GM21423 (cell line): ENCODE results near the gene DNHD1.

Experiments used
- ATAC-seq: cut with Tn5 transposase; IDR thresholded peaks from one replicate; pipeline ENCODE4 v1.9.1; 2021; ENCODE audit warnings: mild to moderate bottlenecking, moderate library complexity; ENCODE audit not compliant: unreplicated experiment

Gene DNHD1

GRCh38 chr11:6531267-6531752 is 34.2 kb downstream of the DNHD1 start:
- no peak for ATAC-seq

- no peak for ATAC-seq
These were observed 41.4 kb downstream of the DNHD1 start for GRCh38 chr11:6538456-6538855.

- ATAC-seq, result no peak
These were observed 41.9 kb downstream of the DNHD1 start for GRCh38 chr11:6538945-6539344.

- no peak for ATAC-seq
These were observed 42.7 kb downstream of the DNHD1 start for GRCh38 chr11:6539748-6540268.

- no peak for ATAC-seq
These were observed 44.3 kb downstream of the DNHD1 start for GRCh38 chr11:6541356-6541755.

GRCh38 chr11:6542727-6543126 is 45.6 kb downstream of the DNHD1 start:
- ATAC-seq, result no peak

GRCh38 chr11:6544921-6545850 is 48.1 kb downstream of the DNHD1 start:
- ATAC-seq, result no peak

GRCh38 chr11:6545917-6546605 is 49.0 kb downstream of the DNHD1 start:
- ATAC-seq, result no peak

GRCh38 chr11:6546735-6547134 is 49.7 kb downstream of the DNHD1 start:
- ATAC-seq, result no peak

GRCh38 chr11:6547177-6547576 is 50.1 kb downstream of the DNHD1 start:
- ATAC-seq, result no peak

GRCh38 chr11:6548121-6548520 is 51.0 kb downstream of the DNHD1 start:
- ATAC-seq, result no peak

- ATAC-seq, result no peak
These were observed 51.6 kb downstream of the DNHD1 start for GRCh38 chr11:6548641-6549040.

GRCh38 chr11:6553634-6554033 is 56.6 kb downstream of the DNHD1 start:
- no peak for ATAC-seq

- no peak for ATAC-seq
These were observed 58.0 kb downstream of the DNHD1 start for GRCh38 chr11:6554828-6555706.

- no peak for ATAC-seq
These were observed 59.3 kb downstream of the DNHD1 start for GRCh38 chr11:6556139-6556949.

GRCh38 chr11:6557063-6557462 is 60.0 kb downstream of the DNHD1 start:
- no peak for ATAC-seq

- no peak for ATAC-seq
These were observed 60.9 kb downstream of the DNHD1 start for GRCh38 chr11:6557761-6558674.

- no peak for ATAC-seq
These were observed 62.3 kb downstream of the DNHD1 start for GRCh38 chr11:6559369-6559768.

- ATAC-seq, result no peak
These were observed 64.2 kb downstream of the DNHD1 start for GRCh38 chr11:6561288-6561687.
